Measurements from ENCODE around the gene CITED4. TPM values are rescaled to one million over a fixed set of nuclear protein-coding genes. Genes with fewer than 3 reads are reported as not detected.
A peak's percentile ranks its signal among the peaks of the same experiment; 100 is the strongest.

CITED4 gene
- total RNA-seq, 1 donor from 2014 or later = 3.8 TPM

- peaks cover 3% of the 10 kb centered on the region for H3K4me1 Mint-ChIP-seq (ENCODE audit: low read depth, unreplicated experiment)
- H3K4me3 Mint-ChIP-seq (ENCODE audit: unreplicated experiment) = no peak overlapping the region
- H3K9me3 Mint-ChIP-seq (ENCODE audit: unreplicated experiment) = peaks cover 3% of the 10 kb centered on the region
- no peak for DNase-seq
- no peaks in the 10 kb centered on the region for H3K36me3 Mint-ChIP-seq (ENCODE audit: unreplicated experiment)
- no peak for TF ChIP-seq CTCF (IDR thresholded peaks at IDR 0.05; ENCODE audit: partially characterized antibody, unreplicated experiment)
- no peak overlapping the region for H3K27ac Mint-ChIP-seq (ENCODE audit: unreplicated experiment)
- H3K27me3 Mint-ChIP-seq (ENCODE audit: unreplicated experiment) = peaks cover 7% of the 10 kb centered on the region
Measured at GRCh38 chr1:40851643-40852042, 10.5 kb downstream of the CITED4 start.

GRCh38 chr1:40849801-40850592 lies 12.2 kb downstream of the CITED4 start:
- no peak overlapping the region for H3K27ac Mint-ChIP-seq (ENCODE audit: unreplicated experiment)
- no peaks in the 10 kb centered on the region for H3K36me3 Mint-ChIP-seq (ENCODE audit: unreplicated experiment)

DNA sequence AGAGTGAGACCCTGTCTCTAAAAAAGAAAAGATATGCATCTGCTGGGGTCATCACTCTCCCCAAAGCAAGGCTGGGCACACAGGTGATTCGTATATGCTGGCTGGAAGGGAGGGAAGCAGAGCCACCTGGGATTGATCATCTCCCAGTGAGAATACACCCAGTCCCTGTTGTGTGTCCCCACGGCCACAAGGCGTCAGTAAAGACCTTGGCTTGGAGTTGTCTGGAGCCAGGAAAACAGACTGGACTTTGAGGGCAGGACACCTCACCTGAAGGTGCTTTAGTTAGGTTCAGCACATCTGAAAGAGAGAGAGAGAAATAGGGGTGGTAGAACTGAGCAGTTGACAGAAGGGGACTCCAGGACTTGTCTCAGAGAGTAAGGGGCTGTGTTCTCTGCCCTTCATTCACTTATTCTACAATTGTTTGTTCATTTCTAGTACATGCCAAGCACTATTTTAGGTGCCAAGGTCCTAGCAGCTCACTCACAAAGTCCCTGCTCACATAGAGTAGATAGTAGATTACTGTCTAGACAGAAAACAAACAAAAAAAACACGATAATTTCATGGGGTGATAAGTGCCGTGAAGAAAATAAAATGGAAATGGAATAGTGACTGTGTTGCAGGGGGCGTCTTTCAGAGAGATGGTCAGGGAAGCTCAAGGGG lies 13.5 kb downstream of the CITED4 start:
- Mint-ChIP-seq H3K36me3 (ENCODE audit: unreplicated experiment) (no peaks in the 10 kb centered on the region), H3K27ac (ENCODE audit: unreplicated experiment) (no peak overlapping the region), H3K27me3 (ENCODE audit: unreplicated experiment) (peaks cover 4% of the 10 kb centered on the region), H3K4me1 (ENCODE audit: low read depth, unreplicated experiment) (peaks cover 12% of the 10 kb centered on the region), H3K4me3 (ENCODE audit: unreplicated experiment) (no peak overlapping the region), H3K9me3 (ENCODE audit: unreplicated experiment) (peaks cover 5% of the 10 kb centered on the region)
- peak; percentile 68 for DNase-seq
- peak; percentile 77 for TF ChIP-seq CTCF (IDR thresholded peaks at IDR 0.05; ENCODE audit: partially characterized antibody, unreplicated experiment)

More at GRCh38 chr1:40849801-40850592, 12.2 kb downstream of the CITED4 start:
- peaks cover 4% of the 10 kb centered on the region for H3K27me3 Mint-ChIP-seq (ENCODE audit: unreplicated experiment)
- H3K4me3 Mint-ChIP-seq (ENCODE audit: unreplicated experiment) = peak overlapping the region; percentile 0
- TF ChIP-seq CTCF (IDR thresholded peaks at IDR 0.05; ENCODE audit: partially characterized antibody, unreplicated experiment) = peak; percentile 93
- peaks cover 3% of the 10 kb centered on the region for H3K4me1 Mint-ChIP-seq (ENCODE audit: low read depth, unreplicated experiment)
- peaks cover 5% of the 10 kb centered on the region for H3K9me3 Mint-ChIP-seq (ENCODE audit: unreplicated experiment)
- DNase-seq = peak; percentile 85

DNA sequence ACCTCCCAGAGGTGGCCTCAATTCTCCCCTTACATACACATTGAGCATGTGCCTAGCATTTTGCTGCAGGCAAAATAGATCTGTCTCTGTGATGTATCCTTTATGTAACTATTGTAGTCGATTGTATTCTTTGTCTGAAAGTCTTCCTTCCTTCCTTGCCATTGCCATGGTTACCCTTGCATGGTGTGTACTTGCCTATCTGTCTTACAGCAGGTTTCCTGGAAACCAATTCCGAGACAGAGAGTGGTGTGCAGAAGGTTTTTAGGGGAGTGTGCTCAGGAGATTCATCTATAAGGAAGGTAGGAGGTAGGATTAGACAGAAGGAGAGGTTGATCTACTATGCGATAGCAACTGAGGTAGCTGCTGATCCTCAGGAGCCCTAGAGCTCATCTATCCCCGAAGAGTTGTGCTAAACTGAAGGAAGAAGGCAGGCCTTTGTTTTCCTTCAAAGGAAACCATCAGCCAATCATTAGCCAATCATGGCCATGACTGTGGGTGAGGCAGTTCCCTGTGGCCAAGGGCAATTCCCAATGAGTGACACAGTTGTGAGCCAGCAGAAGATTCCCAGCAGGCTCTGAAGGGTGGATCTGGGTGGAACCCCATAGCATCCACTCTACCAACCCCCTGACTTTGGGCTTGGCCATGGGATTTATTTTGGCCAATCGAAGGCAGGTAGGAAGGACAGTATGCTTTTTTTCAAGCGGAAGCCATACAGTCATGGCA lies 15.0 kb downstream of the CITED4 start:
- Mint-ChIP-seq H3K4me3 (ENCODE audit: unreplicated experiment) (no peak overlapping the region), H3K27ac (ENCODE audit: unreplicated experiment) (no peak overlapping the region), H3K4me1 (ENCODE audit: low read depth, unreplicated experiment) (peaks cover 11% of the 10 kb centered on the region), H3K36me3 (ENCODE audit: unreplicated experiment) (peaks cover 6% of the 10 kb centered on the region), H3K27me3 (ENCODE audit: unreplicated experiment) (peaks cover 6% of the 10 kb centered on the region), H3K9me3 (ENCODE audit: unreplicated experiment) (peaks cover 5% of the 10 kb centered on the region)
- no peak for DNase-seq
- no peak for TF ChIP-seq CTCF (IDR thresholded peaks at IDR 0.05; ENCODE audit: partially characterized antibody, unreplicated experiment)

Measured in glutamatergic neuron (in vitro differentiated cells).